SKM-1 treated with dmso at 0.1 percent for 144 hours (cell line): ENCODE data around the gene SYNGR3.
"Not testable (repeated sequence)": the region's sequence is repeated elsewhere in the genome, so short reads cannot be mapped to it uniquely, and the experiment has no call there.

Source experiments
- DNase-seq: peaks from one replicate; lab custom pipeline; 2025; ENCODE audit not compliant: unreplicated experiment; lab: John Stamatoyannopoulos, UW

Gene SYNGR3, protein sequence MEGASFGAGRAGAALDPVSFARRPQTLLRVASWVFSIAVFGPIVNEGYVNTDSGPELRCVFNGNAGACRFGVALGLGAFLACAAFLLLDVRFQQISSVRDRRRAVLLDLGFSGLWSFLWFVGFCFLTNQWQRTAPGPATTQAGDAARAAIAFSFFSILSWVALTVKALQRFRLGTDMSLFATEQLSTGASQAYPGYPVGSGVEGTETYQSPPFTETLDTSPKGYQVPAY

DNA sequence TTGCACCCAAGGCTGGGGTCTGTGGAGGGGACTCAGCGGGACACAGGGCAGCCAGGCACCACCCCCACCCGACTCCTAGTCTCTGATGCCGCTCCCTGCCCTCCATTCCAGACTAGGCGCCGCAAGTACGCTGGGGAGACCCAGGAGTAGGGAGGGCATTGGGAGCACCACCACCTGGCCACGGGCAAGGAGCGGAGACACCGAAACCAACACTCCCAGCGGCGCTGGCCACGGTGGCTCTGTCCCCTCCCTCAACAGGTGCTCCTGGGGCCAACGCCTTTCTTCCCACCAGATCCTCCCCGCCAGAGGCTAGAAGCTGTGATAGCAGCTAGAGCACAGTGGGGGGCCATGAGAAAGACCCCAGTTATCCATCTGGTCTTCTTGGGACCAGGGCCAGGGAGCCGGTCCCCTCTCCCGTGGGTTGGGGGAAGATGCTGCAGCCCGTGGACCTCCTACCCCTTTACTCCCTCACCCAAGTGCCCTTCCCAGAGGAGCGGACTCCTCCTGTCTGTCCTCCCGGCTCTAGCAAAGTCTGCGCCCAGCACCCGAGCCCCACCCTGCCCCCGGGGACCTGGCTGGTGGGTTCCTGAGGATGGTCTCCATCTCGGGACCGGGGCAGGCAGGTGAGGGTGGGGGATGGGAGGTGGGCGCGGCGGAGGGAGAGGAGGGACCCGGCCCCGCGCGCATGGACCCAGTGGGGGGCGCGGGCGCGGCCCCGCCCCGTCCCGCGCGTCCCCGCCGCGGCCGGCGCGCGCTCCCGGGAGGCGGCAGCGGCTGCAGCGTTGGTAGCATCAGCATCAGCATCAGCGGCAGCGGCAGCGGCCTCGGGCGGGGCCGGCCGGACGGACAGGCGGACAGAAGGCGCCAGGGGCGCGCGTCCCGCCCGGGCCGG is at the start of gene SYNGR3:
Gene SYNGR3 (plus strand): TSS at position 762 of the 892 bp plus-strand sequence. CDS start 133 bp downstream, outside the sequence.
- no peak for DNase-seq

GRCh38 chr16:1940273-1941161 is 49.3 kb upstream of the SYNGR3 start:
- no peak for DNase-seq

GRCh38 chr16:1941162-1942046 is 48.4 kb upstream of the SYNGR3 start:
- DNase-seq = peak; percentile 46

- peak; percentile 89 for DNase-seq
Observed at GRCh38 chr16:1942047-1942809, 47.5 kb upstream of the SYNGR3 start.

DNA sequence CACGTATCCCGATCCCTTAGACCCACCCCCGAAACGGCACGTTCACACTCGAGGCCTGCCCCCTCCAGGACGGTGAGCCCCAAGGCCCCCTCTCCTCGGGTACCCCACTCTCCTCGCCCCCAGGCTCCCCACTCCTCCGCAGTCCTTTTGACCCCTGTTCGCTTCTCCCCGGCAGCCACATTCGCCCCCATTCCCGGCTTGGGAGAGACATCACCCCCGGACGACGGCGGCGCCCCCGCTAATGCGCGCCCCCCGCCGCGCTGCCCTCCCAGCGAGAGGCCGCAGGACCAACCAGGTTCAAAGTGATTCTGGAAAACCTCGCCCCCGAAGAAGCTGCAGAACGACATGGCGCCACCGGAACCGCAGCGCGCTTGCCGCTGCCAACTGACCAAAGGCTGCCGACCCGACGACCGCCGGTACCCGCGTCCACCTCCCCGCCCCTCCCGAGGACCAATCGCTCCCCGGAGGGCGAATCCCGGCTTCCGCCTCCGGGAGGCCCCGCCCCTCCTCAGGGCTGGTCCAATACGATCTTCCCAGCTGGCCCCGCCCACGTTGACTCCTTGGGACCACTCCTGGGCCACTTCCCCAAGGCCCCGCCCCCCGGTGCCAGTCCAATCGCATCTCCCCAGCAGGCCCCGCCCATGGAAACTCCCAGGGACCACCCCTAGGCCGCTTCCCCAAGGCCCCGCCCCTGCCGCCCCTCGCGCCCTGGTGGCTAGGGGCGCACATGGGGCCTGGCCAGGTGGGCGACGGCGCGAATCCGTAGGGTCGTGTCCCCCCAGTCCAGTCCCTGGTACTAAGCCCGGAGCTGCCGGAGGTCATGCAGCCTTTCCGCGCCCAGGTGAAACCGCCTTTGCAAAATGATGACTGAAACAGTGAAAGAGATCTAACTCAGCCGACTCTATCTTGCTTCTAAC is 46.7 kb upstream of the SYNGR3 start, which contains the start of gene MSRB1:
Gene MSRB1 (minus strand): TSS at position 390 of the 917 bp plus-strand sequence. CDS start 43 bp downstream, at position 347.
- peak; percentile 99 for DNase-seq

- no peak for DNase-seq
Observed at GRCh38 chr16:1944612-1945199, 45.1 kb upstream of the SYNGR3 start.

DNA sequence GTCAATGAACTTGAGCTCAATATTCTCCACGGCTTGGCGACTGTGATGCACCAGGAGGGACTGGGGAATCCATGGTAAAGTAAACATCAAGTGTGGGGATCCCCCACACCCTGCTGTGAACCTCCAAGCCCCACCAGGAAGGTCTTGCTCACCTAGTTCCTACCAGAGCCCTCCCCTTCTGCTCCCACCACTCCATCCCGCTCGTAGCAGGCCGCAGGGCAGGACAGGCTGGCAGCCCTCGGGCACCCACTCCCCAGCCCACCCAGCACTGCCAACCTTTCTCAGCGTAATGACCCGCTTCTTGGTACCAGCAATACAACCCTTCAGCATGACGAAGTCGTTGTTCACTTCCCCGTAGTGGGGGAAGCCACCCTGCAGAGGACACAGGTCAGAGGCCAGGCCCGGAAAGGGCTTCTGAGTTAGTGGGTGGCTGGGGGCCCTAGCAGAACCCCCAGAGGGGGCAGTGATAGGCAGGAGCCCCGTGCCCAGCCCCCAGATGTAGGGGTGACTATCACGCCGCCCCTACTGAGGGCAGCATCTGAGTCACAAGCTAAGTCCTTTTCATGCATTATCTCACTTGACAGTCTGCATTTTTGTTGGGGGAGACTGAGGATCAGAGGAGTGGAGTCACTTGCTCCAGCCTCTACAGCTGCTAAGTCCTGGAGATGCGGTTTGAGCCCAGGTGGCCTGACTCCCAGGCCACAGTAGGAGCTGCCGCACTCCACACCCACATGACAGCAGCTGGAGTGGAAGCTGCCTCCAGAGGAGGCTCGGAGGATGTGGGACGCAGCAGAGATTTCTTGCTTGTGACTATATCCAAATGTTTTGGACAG is 44.0 kb upstream of the SYNGR3 start:
- no peak for DNase-seq

- no peak for DNase-seq
Observed at GRCh38 chr16:1946495-1947368, 43.0 kb upstream of the SYNGR3 start.

DNA sequence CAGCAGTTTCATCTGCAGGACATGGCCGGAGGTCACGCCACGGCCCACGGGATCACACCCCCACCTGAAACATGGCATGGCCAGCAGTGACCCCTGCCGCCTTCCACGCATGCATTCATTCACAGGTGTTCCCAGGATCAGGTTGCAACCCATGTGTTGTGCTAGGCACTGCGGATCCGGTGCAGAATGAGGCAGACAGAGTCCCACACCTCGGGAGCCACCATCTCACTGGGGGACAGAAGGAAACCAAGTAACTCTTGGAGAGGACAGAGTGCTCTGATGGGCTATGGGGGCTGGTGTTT is 42.5 kb upstream of the SYNGR3 start:
- DNase-seq = no peak

- DNase-seq = no peak
Observed at GRCh38 chr16:1949507-1949906, 40.3 kb upstream of the SYNGR3 start.

- DNase-seq = no peak
Observed at GRCh38 chr16:1950047-1950446, 39.7 kb upstream of the SYNGR3 start.

GRCh38 chr16:1950559-1950958 is 39.2 kb upstream of the SYNGR3 start:
- no peak for DNase-seq

DNA sequence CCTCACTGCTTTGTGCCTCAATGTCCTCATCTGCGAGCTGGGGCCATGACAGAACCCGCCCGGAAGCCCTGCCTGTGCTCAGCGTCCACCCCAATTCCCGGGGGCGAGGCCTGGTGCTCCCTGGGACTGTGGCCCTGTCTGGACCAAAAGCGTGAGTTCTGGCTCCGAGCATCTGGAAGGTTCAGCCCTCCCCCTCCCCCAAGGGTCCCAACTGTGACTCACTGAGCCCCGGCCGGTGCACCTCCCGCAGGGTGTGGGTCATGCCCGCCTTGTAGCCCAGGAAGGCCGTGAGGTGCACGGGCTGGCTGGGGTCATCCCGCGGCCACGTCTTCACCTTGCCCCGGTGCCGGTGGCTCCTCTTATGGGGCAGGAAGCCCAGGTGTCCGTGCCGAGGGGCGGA is 36.0 kb upstream of the SYNGR3 start:
- DNase-seq = no peak

DNA sequence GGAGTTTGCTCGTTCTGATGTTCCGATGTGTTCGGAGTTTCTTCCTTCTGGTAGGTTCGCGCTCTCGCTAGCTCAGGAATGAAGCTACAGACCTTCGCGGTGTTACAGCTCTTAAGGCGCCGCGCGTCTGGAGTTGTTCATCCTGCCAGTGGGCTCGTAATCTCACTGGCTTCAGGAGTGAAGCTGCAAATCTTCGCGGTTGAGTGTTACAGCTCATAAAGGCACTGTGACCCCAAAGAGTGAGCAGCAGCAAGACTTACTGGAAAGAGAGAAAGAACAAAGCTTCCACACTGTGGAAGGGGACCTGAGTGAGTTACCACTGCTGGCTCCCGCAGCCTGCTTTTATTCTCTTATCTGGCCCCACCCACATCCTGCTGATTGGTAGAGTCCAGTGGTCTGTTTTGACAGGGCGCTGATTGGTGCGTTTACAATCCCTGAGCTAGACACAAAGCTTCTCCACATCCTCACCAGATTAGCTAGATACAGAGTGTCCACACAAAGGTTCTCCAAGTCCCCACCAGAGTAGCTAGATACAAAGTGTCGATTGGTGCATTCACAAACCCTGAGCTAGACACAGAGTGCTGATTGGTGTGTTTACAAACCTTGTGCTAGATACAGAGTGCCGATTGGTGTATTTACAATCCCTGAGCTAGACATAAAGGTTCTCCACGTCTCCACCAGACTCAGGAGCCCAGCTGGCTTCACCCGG is 32.2 kb upstream of the SYNGR3 start:
- DNase-seq = not testable (repeated sequence)

DNA sequence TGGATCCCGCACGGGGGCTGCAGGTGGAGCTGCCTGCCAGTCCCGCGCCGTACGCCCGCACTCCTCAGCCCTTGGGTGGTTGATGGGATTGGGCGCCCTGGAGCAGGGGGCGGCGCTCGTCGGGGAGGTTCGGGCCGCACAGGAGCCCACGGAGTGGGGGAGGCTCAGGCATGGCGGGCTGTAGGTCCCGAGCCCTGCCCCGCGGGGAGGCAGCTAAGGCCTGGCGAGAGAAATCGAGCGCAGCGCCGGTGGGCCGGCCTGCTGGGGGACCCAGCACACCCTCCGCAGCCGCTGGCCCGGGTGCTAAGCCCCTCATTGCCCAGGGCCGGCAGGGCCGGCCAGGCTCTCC is 31.7 kb upstream of the SYNGR3 start:
- DNase-seq = not testable (repeated sequence)
